AG09319 (cell line): ENCODE data around the gene NUB1.

Experiments
- DNase-seq: peaks from one replicate; pipeline ENCODE4 v3.0.0-alpha.2; 2010; ENCODE audit warnings: low read depth; ENCODE audit errors: extremely low read depth
- CTCF ChIP-seq: IDR thresholded peaks from 2 replicates; pipeline ENCODE4 v1.5.1; 2011; ENCODE audit warnings: low read depth, mild to moderate bottlenecking, inconsistent platforms, low read length, moderate library complexity

NUB1 gene

GRCh38 chr7:151412318-151412717 lies 70.7 kb downstream of the NUB1 start:
- TF ChIP-seq CTCF = no peak
- DNase-seq = no peak

GRCh38 chr7:151413241-151413640 lies 71.6 kb downstream of the NUB1 start:
- DNase-seq = no peak
- no peak for TF ChIP-seq CTCF

DNA sequence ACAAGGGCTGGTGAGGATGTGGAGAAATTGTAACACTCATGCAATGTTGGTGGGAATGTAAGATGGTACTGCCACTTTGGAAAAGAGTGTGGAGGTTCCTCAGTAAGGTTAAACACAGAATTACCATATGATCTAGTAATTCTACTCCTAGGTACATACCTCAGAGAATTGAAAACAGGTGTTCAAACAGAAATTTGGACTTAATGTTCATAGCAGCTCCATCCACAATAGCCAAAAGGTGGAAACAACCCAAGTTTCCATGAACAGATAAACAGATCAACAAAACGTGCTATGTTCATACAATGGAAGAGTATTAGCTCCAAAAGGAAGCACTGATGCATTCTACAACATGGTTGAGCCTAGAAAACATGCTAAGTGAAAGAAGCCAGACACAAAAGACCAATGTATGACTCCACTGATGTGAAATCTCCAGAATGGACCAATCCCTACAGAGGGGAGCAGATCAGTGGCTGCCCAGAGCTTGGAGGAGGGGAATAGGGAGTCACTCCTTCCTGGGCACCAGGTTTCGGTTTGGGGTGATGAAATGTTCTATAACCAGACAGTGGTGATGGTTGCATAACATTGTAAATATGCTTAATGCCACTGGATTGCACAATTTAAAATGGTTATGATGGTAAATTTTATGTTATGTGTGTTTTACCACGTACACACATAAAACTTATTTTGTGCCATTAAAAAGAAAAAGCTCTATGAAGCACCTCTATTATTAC lies 73.9 kb downstream of the NUB1 start:
- no peak for TF ChIP-seq CTCF
- no peak for DNase-seq

DNA sequence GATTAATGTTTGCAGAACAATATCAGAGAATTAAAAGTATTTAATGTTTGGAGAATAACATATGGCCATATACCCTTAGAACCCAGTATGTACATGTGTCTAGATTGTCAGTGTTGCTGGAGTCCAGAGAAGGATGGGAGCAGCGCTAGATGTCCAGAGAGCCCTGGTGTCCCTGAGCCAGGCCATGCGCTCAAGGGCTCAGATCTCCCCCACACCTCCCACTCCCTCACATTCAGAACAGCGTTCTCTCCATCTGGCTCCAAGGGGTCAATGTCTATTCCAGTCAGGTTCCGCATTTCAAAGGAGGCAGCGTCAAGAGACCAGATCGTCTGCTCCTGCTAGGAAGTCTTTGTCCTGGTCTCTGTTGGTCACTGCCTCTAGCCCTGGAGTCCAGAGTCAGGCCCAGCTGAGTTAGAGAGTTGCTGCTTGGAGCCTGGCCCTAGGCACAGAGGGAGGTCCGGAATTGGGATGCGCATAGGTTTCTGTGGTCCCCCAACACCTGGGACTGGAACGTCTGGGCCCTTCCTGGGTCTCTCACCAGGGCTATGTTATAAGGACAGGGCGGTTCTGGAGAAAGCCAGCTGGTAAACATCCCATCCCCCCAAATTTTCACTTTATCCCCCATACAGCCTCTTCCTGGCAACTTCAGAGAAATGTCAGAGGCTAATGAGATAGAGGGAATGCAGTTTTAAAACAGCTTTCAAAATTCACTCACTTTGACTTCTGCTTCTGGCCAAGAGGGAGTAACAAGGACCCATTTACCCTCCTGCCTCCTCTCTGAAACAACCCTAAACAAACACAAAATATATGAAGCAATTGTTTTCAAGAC lies 74.7 kb downstream of the NUB1 start:
- no peak for TF ChIP-seq CTCF
- DNase-seq = no peak

DNA sequence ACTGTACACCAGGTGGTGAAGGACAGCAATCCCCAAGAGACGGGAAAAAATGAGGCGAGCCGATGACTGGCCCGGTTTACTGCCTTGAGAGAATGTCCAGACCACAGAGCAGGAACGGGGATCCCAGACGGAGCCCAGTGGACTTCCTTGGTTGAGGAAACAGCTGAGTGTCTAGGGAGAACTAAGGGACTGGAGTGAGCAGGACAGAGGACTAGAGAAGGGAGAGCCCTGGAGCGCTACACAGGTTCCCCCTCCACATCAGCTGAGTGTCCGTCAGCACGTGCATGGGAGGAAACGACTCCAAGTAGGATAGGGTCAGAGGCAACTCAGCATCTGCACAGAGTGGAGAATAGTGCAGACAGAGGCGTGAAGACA lies 75.3 kb downstream of the NUB1 start:
- no peak for TF ChIP-seq CTCF
- DNase-seq = no peak

DNA sequence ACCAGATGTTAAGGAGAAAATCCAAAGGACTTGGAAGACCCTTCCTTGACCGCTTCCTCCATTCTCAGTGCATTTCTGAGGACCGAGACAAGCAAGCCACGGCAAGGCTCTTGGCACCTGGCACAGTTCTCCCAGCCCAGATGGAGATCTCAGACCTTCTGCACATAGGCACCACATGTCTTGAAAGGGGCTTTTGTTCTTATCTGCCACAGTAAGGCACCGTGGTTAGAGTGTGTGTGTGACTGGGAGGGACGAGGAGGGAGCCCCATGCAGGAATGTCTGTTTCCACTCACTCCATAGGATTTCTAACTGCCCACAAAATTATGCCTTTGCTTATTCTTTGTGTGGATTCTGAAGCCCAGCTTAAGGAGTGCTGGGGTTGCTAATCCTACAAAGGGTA lies 78.5 kb downstream of the NUB1 start:
- no peak for DNase-seq
- no peak for TF ChIP-seq CTCF

DNA sequence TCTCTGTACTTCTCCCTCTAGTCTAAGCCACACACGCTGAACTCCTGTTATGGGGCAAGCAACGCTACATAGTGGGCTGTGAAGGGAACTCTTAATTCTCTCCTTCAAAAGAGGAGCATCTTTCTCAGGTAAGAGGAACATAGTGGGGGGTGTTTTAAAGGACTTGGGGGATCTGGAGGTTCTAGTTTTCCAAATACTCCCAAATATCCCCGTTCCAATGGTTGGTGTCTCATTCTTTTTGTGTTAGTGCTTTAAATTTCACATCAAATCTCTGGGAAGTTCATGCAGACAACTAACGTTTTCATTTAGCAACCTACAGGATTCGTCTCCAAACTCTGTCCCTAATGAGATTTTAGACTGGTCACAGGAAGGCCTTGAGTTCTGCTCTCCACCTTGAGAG lies 80.6 kb downstream of the NUB1 start:
- DNase-seq = no peak
- no peak for TF ChIP-seq CTCF
